ENCODE data around the gene SFI1. TPM values are rescaled to one million over a fixed set of nuclear protein-coding genes. Genes with fewer than 3 reads are reported as not detected.
A peak's percentile ranks its signal among the peaks of the same experiment; 100 is the strongest.
"Not testable (repeated sequence)": the region's sequence is repeated elsewhere in the genome, so short reads cannot be mapped to it uniquely, and the experiment has no call there.

Gene SFI1
- total and polyA plus RNA-seq, 2 experiments from 2014 or later = 9.0 to 17.5 TPM

GRCh38 chr22:31530823-31531195, 34.5 kb downstream of the SFI1 start:
- Histone ChIP-seq H3K27ac (peak overlapping the region; percentile 11; the same call in 1 of the 2 replicates), H3F3A (ENCODE audit: insufficient read depth) (no peaks in the 10 kb centered on the region; the same call in 1 of the 2 replicates), H3K9ac (no peak overlapping the region), H4K20me1 (ENCODE audit: insufficient read depth) (no peaks in the 10 kb centered on the region), H3K4me2 (ENCODE audit: unreplicated experiment) (no peak overlapping the region), H3K36me3 (ENCODE audit: low read depth) (no peaks in the 10 kb centered on the region), H3K27me3 (replicated peaks; ENCODE audit: insufficient read depth) (no peaks in the 10 kb centered on the region), H3K9me3 (ENCODE audit: low read depth) (no peaks in the 10 kb centered on the region), H3K9me2 (ENCODE audit: insufficient read depth) (no peaks in the 10 kb centered on the region), H3K4me3 (no peak overlapping the region), H2AFZ (0 out of 2 replicates have a peak overlapping the region, but pooled peaks have one; percentile 0), H3K4me1 (ENCODE audit: insufficient read depth) (peaks cover 9% of the 10 kb centered on the region), H3K79me2 (ENCODE audit: insufficient read depth) (no peaks in the 10 kb centered on the region)
- peak; percentile 35 for DNase-seq
- WGBS, 2 experiments (ENCODE audit: low coverage in 1 of 2, low lambda C conversion rate in 2 of 2, missing lambda C conversion rate in 2 of 2) = 95 to 96% methylated on average over 3 of the region's 3 CpGs
- no peak for TF ChIP-seq EZH2phosphoT487 (IDR thresholded peaks at IDR 0.05; ENCODE audit: insufficient read depth, low read depth)
- TF ChIP-seq EZH2 (IDR thresholded peaks at IDR 0.05; ENCODE audit: insufficient read depth, poor library complexity, severe bottlenecking) = no peak
- in situ Hi-C loops (cut with MboI) = no loop called here

DNA sequence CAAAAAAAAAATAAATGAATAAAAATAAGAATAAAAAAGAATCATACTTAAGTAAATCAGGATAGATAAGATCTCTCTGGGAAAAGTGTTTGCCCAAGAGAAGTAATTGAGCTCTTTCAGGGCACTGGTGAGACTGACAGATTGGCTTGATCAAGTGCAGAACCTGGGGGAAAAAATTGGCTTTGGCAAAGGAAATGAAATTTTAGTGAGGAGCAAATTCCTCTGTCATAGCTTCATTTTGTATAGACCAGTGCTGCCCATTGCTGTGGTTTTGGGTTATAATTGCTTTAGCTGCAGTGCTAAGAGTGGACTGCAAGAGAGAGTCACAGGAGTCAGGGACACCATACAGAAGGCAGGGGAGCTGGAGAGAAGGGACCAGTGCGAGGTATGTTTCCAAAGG, 35.7 kb downstream of the SFI1 start:
- H3K4me3 ChIP-seq = no peak overlapping the region
- H2AFZ ChIP-seq = no peak overlapping the region
- no peak overlapping the region for H3K9ac ChIP-seq
- H3K4me2 ChIP-seq (ENCODE audit: unreplicated experiment) = no peak overlapping the region
- H3K9me3 ChIP-seq (ENCODE audit: low read depth) = no peaks in the 10 kb centered on the region
- peak; percentile 23 for DNase-seq
- peaks cover 9% of the 10 kb centered on the region for H3K4me1 ChIP-seq (ENCODE audit: insufficient read depth)
- no peaks in the 10 kb centered on the region for H4K20me1 ChIP-seq (ENCODE audit: insufficient read depth)
- 100% methylated on average over 1 of the region's 1 CpG for WGBS, 2 experiments (ENCODE audit: low coverage in 1 of 2, low lambda C conversion rate in 2 of 2, missing lambda C conversion rate in 2 of 2)
- H3K9me2 ChIP-seq (ENCODE audit: insufficient read depth) = no peaks in the 10 kb centered on the region
- no peaks in the 10 kb centered on the region for H3K36me3 ChIP-seq (ENCODE audit: low read depth)
- H3F3A ChIP-seq (ENCODE audit: insufficient read depth) = no peaks in the 10 kb centered on the region; the same call in 1 of the 2 replicates
- H3K27ac ChIP-seq = no peak overlapping the region
- no peaks in the 10 kb centered on the region for H3K79me2 ChIP-seq (ENCODE audit: insufficient read depth)
- no peaks in the 10 kb centered on the region for H3K27me3 ChIP-seq (replicated peaks; ENCODE audit: insufficient read depth)
- TF ChIP-seq EZH2phosphoT487 (IDR thresholded peaks at IDR 0.05; ENCODE audit: insufficient read depth, low read depth) = no peak
- no peak for TF ChIP-seq EZH2 (IDR thresholded peaks at IDR 0.05; ENCODE audit: insufficient read depth, poor library complexity, severe bottlenecking)
- in situ Hi-C loops (cut with MboI) = no loop called here

- WGBS, 2 experiments (ENCODE audit: low coverage in 1 of 2, low lambda C conversion rate in 2 of 2, missing lambda C conversion rate in 2 of 2) = 84 to 88% methylated on average over 5 of the region's 5 CpGs
- TF ChIP-seq EZH2 (IDR thresholded peaks at IDR 0.05; ENCODE audit: insufficient read depth, poor library complexity, severe bottlenecking) (no peak), EZH2phosphoT487 (IDR thresholded peaks at IDR 0.05; ENCODE audit: insufficient read depth, low read depth) (no peak)
- H3K4me3 ChIP-seq = no peak overlapping the region
- H3K4me2 ChIP-seq (ENCODE audit: unreplicated experiment) = no peak overlapping the region
- no peak overlapping the region for H3K27ac ChIP-seq
- H3K9ac ChIP-seq = no peak overlapping the region
- H4K20me1 ChIP-seq (ENCODE audit: insufficient read depth) = no peaks in the 10 kb centered on the region
- H2AFZ ChIP-seq = no peak overlapping the region
- in situ Hi-C loops (cut with MboI) = no loop called here
- peaks cover 9% of the 10 kb centered on the region for H3K4me1 ChIP-seq (ENCODE audit: insufficient read depth)
- H3K36me3 ChIP-seq (ENCODE audit: low read depth) = no peaks in the 10 kb centered on the region
- no peaks in the 10 kb centered on the region for H3K9me3 ChIP-seq (ENCODE audit: low read depth)
- no peak for DNase-seq
- no peaks in the 10 kb centered on the region for H3K9me2 ChIP-seq (ENCODE audit: insufficient read depth)
- H3F3A ChIP-seq (ENCODE audit: insufficient read depth) = no peaks in the 10 kb centered on the region; the same call in 1 of the 2 replicates
- H3K79me2 ChIP-seq (ENCODE audit: insufficient read depth) = no peaks in the 10 kb centered on the region
- no peaks in the 10 kb centered on the region for H3K27me3 ChIP-seq (replicated peaks; ENCODE audit: insufficient read depth)
Measured at GRCh38 chr22:31533374-31533773, 37.0 kb downstream of the SFI1 start.

DNA sequence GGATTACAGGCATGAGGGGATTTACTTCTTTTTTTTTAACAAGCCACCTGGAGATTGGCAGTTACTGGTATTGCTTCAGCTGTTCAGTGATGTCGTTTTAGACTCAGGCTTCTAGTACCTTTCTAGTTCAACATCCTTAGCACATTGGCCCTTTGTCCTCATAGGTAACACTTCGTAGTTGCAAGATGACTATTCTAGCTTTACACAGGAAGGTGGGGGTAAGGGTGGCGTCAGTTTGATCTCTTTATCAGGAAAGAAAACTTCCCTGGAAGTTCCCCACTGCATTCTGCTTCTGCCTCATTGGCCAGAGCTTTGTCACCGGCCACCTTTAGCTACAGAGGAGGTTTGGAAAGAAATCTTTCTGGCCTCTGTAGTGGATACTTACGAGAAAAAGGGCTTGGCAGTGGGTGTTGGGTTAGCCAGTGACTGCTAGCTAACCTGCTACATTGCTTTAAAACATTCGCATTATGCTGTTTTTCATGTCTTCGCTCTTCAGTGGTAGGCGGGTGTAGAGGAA, 40.7 kb downstream of the SFI1 start:
- no peak for DNase-seq
- Histone ChIP-seq H2AFZ (no peak overlapping the region), H4K20me1 (ENCODE audit: insufficient read depth) (no peaks in the 10 kb centered on the region), H3K27ac (no peak overlapping the region), H3K4me2 (ENCODE audit: unreplicated experiment) (no peak overlapping the region), H3F3A (ENCODE audit: insufficient read depth) (no peaks in the 10 kb centered on the region), H3K27me3 (replicated peaks; ENCODE audit: insufficient read depth) (no peaks in the 10 kb centered on the region), H3K4me1 (ENCODE audit: insufficient read depth) (no peaks in the 10 kb centered on the region), H3K9me2 (ENCODE audit: insufficient read depth) (no peaks in the 10 kb centered on the region), H3K36me3 (ENCODE audit: low read depth) (no peaks in the 10 kb centered on the region), H3K9ac (no peak overlapping the region), H3K79me2 (ENCODE audit: insufficient read depth) (no peaks in the 10 kb centered on the region), H3K9me3 (ENCODE audit: low read depth) (no peaks in the 10 kb centered on the region), H3K4me3 (no peak overlapping the region)
- TF ChIP-seq EZH2phosphoT487 (IDR thresholded peaks at IDR 0.05; ENCODE audit: insufficient read depth, low read depth) (no peak), EZH2 (IDR thresholded peaks at IDR 0.05; ENCODE audit: insufficient read depth, poor library complexity, severe bottlenecking) (no peak)
- in situ Hi-C loops (cut with MboI) = no loop called here
- 92 to 96% methylated on average over 8 of the region's 8 CpGs for WGBS, 2 experiments (ENCODE audit: low coverage in 1 of 2, low lambda C conversion rate in 2 of 2, missing lambda C conversion rate in 2 of 2)

GRCh38 chr22:31538815-31539214, 42.5 kb downstream of the SFI1 start:
- no peak overlapping the region for H3K9ac ChIP-seq
- no peak overlapping the region for H2AFZ ChIP-seq
- WGBS, 2 experiments (ENCODE audit: low coverage in 1 of 2, low lambda C conversion rate in 2 of 2, missing lambda C conversion rate in 2 of 2) = 98 to 99% methylated on average over 5 of the region's 5 CpGs
- H3F3A ChIP-seq (ENCODE audit: insufficient read depth) = no peaks in the 10 kb centered on the region
- H3K9me2 ChIP-seq (ENCODE audit: insufficient read depth) = no peaks in the 10 kb centered on the region
- H3K4me3 ChIP-seq = no peak overlapping the region
- no peaks in the 10 kb centered on the region for H3K27me3 ChIP-seq (replicated peaks; ENCODE audit: insufficient read depth)
- no peaks in the 10 kb centered on the region for H4K20me1 ChIP-seq (ENCODE audit: insufficient read depth)
- no peak for TF ChIP-seq EZH2phosphoT487 (IDR thresholded peaks at IDR 0.05; ENCODE audit: insufficient read depth, low read depth)
- no peak for TF ChIP-seq EZH2 (IDR thresholded peaks at IDR 0.05; ENCODE audit: insufficient read depth, poor library complexity, severe bottlenecking)
- in situ Hi-C loops (cut with MboI) = no loop called here
- H3K79me2 ChIP-seq (ENCODE audit: insufficient read depth) = no peaks in the 10 kb centered on the region
- no peaks in the 10 kb centered on the region for H3K4me1 ChIP-seq (ENCODE audit: insufficient read depth)
- no peak for DNase-seq
- no peaks in the 10 kb centered on the region for H3K36me3 ChIP-seq (ENCODE audit: low read depth)
- H3K27ac ChIP-seq = no peak overlapping the region
- no peak overlapping the region for H3K4me2 ChIP-seq (ENCODE audit: unreplicated experiment)
- H3K9me3 ChIP-seq (ENCODE audit: low read depth) = no peaks in the 10 kb centered on the region

DNA sequence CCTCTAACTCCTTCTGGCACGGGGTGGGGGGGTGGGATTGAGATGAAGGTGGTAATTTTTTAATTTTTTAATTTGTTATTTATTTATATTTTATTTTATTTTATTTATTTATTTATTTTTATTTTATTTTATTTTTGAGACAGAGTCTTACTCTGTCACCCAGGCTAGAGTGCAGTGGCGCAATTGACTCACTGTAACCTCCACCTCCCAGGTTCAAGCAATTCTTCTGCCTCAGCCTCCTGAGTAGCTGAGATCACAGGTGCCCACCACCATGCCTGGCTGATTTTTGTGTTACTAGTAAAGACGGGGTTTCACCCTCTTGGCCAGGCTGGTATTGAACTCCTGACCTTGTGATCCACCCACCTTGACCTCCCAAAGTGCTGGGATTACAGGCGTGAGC, 43.8 kb downstream of the SFI1 start:
- H3K9me2 ChIP-seq (ENCODE audit: insufficient read depth); H4K20me1 ChIP-seq (ENCODE audit: insufficient read depth); H2AFZ ChIP-seq; H3K9ac ChIP-seq; in situ Hi-C loops (cut with MboI); H3K4me1 ChIP-seq (ENCODE audit: insufficient read depth); H3K79me2 ChIP-seq (ENCODE audit: insufficient read depth); H3K27me3 ChIP-seq (replicated peaks; ENCODE audit: insufficient read depth); DNase-seq; H3K9me3 ChIP-seq (ENCODE audit: low read depth); H3K4me3 ChIP-seq; H3K4me2 ChIP-seq (ENCODE audit: unreplicated experiment); H3K36me3 ChIP-seq (ENCODE audit: low read depth); H3K27ac ChIP-seq; H3F3A ChIP-seq (ENCODE audit: insufficient read depth): not testable (repeated sequence)
- 92 to 97% methylated on average over 3 to 4 of the region's 4 CpGs for WGBS, 2 experiments (ENCODE audit: low coverage in 1 of 2, low lambda C conversion rate in 2 of 2, missing lambda C conversion rate in 2 of 2)
